G401.6 (cell line): ENCODE results near the gene SLC10A1.
"Not testable (repeated sequence)": the region's sequence is repeated elsewhere in the genome, so short reads cannot be mapped to it uniquely, and the experiment has no call there.

Experiments used
- FAIRE-seq: peaks from 2 replicates; lab custom pipeline; 2012; peaks lifted over from hg19 to GRCh38; lab: Jason Lieb, UNC

The SLC10A1 gene

GRCh38 chr14:69769623-69770022 lies 27.4 kb downstream of the SLC10A1 start:
- FAIRE-seq: no peak

DNA sequence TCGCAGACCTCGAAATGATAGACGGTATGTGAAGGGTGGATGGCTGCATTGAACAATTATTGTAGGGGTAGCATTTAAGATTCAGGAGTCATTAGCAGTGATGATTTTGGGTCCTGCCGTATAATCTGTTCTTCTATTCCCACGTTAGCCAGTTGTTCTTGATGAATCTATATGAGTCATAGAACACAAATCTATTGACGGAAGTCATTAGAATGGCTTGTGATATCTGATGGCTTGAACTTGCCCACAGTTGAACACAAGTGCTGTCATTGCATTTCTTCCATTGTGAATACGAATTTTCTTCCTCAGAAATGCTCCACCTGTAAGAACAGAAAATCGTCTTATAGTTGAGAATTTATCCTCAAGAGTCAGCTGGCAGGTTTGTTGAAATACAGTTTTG lies 28.2 kb downstream of the SLC10A1 start:
- no peak for FAIRE-seq

DNA sequence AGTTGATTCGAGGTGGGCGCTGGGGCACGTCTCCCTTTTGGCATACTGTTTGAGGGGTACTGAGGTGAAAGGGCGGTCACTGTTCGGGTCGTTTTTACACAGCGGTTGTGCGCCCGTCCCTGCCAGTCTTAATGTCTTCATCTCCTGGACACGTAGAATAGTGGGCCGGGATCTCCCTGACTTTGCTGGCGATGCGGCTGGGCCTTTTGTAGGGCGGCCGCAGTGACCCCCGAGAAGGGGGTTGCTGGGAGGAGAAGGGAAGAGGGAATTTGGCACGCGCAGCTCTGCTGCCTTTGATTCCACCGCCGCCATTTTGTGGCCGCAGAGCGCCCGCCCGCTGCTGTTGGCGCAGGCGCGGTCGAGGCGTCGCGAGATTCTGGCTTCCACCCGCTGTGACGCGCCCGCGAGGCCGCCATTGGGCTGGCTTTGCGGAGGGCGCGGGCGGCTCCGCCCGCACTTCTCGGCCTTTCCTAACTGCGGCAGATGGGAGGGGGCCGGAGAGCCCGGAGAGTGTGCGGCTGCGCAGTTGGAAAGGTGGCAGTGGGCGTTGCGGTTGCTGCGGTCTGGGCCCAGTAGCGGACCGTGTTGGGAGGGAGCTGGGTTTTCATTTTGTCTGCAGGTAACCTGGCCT lies 29.6 kb downstream of the SLC10A1 start:
- FAIRE-seq: no peak

DNA sequence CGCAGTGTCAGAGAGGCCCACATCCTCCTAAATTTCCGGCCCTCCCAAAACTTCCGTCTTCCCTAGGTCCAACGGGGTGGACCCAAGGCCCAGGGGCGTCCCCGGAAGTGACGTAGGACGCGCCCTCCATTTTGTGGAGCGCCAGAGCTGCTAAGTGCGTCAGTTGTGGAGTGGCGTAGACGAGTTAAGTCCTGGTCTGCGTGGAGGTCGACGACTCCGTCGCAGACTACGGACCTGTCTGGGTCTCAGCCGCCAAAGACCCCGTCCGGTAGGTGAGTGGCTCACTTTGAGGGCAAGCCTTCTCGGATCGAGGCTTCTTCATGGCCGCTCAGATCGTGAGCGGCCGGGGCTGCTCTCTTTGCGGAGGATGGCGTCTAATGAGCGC lies 30.1 kb downstream of the SLC10A1 start, which contains the start of gene SRSF5:
Gene SRSF5 (plus strand): TSS at position 159 of the 385 bp plus-strand sequence. CDS start 1,015 bp downstream, outside the sequence.
- peak; percentile 95 for FAIRE-seq

GRCh38 chr14:69763761-69764510 lies 33.1 kb downstream of the SLC10A1 start:
- FAIRE-seq: no peak

- no peak for FAIRE-seq
Observed at GRCh38 chr14:69760810-69761209, 36.2 kb downstream of the SLC10A1 start.

- FAIRE-seq: no peak
Observed at GRCh38 chr14:69756298-69756697, 40.7 kb downstream of the SLC10A1 start.

DNA sequence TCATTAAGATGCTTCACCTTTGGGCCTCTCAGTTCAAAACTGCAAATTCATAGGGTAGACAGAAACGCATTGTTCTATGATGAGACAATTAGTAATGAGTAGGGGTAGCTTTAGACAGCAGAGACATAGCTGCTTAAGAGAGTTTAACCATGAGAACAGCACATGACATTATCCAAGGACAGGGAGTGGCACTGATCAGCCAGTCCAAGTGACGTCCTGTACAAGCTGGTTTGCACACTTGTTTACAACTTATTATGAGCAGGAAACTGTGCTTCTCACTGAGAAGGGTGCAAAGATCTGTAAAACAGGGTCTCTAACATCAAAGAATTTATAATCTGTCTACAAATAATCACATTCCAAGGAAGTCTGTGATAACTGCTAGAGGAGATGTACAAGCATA lies 41.3 kb downstream of the SLC10A1 start:
- no peak for FAIRE-seq

GRCh38 chr14:69755296-69755695 lies 41.7 kb downstream of the SLC10A1 start:
- no peak for FAIRE-seq

DNA sequence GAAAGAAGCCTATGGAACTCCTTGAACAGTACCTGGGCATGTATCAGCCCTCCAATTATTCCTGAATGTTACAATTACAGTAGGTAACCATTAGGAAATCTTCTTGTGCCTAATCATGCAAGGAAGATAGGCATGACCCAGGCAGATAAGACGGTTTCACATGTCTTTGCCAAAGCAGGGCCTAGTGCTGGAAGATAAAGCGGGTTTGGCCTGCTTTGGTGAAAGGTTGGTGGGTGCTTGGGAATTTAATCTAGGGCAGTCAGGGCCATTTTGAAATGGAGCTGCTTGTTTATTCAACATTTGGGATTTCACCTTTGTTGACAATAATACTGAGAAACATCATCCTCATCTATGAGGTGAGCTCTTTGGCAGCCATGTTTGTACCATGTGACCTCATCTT lies 42.6 kb downstream of the SLC10A1 start:
- FAIRE-seq: no peak

DNA sequence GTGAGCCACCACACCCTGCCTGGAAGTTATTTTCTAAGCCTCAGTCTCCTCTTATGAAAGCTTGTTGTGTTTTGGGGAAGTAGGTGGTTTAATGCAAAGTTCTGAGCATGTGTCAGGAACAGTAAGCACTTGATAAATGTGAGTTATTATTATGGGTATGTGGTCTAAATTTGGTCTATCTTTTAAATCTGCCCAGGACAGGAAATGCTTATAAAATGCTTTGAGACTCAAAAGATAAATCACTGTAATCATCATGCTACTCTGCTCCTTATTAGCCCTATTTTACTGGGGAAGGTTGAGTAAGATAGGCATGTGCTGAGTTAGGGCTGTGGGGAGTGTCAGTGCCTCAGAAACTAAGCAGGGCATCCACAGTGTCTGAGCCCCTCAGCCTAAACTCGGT lies 43.2 kb downstream of the SLC10A1 start:
- no peak for FAIRE-seq

- FAIRE-seq: no peak
Observed at GRCh38 chr14:69752773-69753172, 44.3 kb downstream of the SLC10A1 start.

- FAIRE-seq: no peak
Observed at GRCh38 chr14:69750495-69750894, 46.5 kb downstream of the SLC10A1 start.

DNA sequence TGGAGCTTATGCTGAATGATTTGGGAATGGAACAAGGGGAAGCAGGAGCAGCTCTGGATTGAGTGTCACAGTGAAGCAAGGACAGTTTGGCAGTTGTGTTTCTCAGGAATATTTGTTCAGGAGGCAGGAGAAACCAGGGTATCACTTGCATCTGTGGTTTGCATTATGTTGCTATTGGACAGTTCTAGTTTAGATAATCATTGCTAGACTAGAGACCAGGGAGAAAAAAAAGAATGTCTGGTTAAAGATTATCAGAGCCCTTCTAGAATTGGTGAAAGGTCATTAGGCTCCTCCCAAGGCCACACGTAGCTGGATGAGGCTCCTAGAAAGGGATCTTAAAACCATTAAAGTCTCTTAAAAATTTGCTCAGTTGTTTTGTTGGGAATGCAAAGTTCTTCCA lies 47.1 kb downstream of the SLC10A1 start:
- no peak for FAIRE-seq

DNA sequence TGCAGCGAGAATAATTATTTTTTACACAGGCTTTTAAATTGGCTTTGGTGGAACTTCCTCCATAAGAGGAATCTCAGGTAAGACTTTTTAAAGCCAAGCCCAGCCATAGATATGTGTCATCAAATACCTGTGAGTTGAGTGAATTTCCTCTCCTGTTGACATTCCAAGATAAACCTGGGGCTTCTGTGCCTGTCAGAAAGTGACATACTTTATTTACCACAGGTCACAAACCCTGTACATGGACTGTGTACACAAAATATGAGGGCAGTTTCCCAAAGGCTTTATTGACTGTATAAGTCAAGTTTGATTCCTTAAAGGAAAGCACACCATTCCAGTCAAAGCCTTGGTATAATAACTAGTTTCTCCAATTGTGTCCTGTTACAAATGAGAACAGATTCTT lies 56.0 kb downstream of the SLC10A1 start:
- no peak for FAIRE-seq

- FAIRE-seq: not testable (repeated sequence)
Observed at GRCh38 chr14:69736405-69736804, 60.6 kb downstream of the SLC10A1 start.

DNA sequence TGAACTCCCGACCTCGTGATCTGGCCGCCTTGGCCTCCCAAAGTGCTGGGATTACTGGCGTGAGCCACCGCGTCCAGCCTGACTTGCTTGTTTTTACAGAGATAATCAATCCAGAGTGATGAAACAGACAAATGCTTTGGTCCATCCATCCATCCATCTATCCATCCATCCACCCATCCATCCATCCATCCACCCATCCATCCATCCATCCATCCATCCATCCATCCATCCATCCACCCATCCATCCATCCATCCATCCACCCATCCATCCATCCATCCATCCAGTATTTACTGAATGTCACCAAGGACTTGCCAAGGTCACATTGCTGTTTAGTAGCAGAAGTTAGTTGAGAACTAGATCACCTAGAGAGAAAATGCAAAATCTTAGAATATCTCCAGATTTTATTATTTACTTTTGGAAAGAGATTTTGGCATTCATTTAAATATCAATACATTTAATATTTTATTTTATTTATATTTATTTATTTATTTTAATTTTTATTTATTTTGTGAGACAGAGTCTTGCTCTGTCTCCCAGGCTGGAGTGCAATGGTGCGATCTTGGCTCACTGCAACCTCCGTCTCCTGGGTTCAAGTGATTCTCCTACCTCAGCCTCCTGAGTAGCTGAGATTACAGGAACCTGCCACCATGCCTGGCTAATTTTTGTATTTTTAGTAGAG lies 65.0 kb downstream of the SLC10A1 start:
- FAIRE-seq: not testable (repeated sequence)

DNA sequence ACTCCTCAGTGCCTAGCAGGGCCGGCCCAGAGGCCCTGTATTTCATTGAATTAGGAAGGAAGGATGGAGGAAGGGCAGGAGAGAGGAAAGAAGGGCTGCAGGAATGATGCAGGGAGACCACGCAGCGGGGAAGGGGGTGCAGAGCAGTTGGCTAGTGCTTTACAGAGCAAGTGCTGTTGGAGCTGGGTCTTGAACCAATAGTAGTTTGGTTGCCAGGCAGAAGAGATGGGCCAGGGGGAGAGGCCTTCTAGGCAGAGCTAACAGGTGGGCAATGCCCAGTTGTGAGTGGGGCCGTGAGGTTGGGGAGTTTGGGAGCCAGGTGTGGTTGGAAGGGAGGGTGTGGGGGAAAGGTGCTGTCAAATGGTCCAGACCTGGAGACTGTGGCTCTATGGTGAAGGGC lies 69.2 kb downstream of the SLC10A1 start:
- FAIRE-seq: no peak

DNA sequence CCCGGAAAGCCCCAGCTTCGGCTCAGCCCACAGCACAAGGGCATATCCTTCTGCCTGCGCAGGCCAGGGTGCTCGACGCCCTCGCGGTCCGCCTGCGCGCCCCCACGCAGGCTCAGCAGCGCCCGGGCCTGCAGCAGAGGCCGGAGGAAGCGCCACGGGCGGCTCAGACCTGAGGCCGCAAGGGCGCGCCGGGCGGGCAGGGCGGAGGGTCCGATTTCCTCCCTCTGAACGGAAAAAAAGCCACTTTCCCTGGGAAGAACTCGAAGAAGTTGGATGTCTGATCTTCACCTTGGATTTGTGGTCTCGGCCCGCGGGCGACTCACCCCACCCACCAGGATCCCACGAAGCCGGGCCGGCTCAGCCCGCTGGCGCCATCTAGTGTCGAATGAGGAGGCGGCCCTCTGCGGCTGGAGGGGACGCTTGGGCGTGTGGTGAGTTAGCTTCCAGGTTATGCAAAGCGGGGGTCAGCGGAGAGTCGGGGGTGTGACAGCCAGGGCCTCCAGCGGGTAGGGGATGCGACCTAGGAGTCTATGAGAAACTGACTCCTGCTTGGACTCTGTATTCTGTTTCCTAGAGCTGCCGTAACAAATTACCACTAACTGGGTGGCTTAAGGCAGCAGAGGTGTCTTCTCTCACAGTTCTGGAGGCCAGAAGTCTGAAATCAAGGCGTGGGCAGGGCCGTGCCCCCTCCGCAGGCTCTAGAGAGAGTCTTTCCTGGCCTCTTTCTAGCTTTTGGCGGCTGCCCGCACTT lies 70.1 kb downstream of the SLC10A1 start:
- FAIRE-seq: no peak
